Stomach (tissue), 4 donors: Measurements from ENCODE around the gene XPC.
"Not testable (repeated sequence)": the region's sequence is repeated elsewhere in the genome, so short reads cannot be mapped to it uniquely, and the experiment has no call there.

Experiments used
- CTCF ChIP-seq, 7 experiments: fragments of 450-650 bp in 4 of 7; fragments of 200-600 bp in 3 of 7; sonication (generic) in 3 of 7; IDR thresholded peaks; one replicate each; pipeline ENCODE4 v1.5.1; 2016 to 2019; ENCODE audit warnings: antibody characterized with exemption in 7 of 7, control low read depth in 2 of 7, mild to moderate bottlenecking in 1 of 7
- EP300 ChIP-seq: sonication (generic); formaldehyde crosslinking; IDR thresholded peaks from one replicate; pipeline ENCODE4 v1.6.1; 2017; ENCODE audit warnings: antibody characterized with exemption
- POLR2A ChIP-seq, 4 donors: fragments of 450-650 bp; IDR thresholded peaks; one replicate each; pipeline ENCODE4 v1.6.1; 2016; ENCODE audit warnings: antibody characterized with exemption in 4 of 4, control low read depth in 2 of 4, mild to moderate bottlenecking in 1 of 4, moderate library complexity in 1 of 4
- POLR2AphosphoS5 ChIP-seq, 3 donors: sonication (generic); formaldehyde crosslinking; IDR thresholded peaks; one replicate each; pipeline ENCODE4 v1.6.1; 2016; ENCODE audit warnings: antibody characterized with exemption in 3 of 3

DNA sequence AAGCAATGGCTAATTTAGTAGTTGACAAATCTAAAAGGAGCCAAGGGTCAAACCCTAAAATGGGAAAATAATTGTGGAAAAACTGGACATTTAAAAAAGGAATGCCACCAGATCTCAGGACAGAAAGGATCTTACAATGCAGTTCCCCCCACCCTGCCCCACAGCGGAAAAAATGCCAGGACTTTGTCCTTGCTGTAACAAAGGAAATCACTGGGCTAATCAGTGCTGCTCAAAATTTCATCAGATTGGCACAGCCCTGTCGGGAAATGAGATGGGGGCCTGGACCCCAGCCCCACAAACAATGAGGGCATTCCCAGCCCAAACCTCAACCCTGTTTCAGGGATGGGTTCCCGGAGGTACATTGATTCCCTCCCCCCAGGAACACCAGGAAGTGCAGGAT, 48.0 kb upstream of the XPC start:
- not testable (repeated sequence) for TF ChIP-seq EP300; POLR2A (IDR thresholded peaks at IDR 0.05); CTCF (IDR thresholded peaks at IDR 0.05); POLR2AphosphoS5 (IDR thresholded peaks at IDR 0.05)
